Parathyroid adenoma (tissue), 2 donors: ENCODE data around the gene GGA1.

Experiments used
- H2AFZ ChIP-seq: fragments of 300-600 bp; sonication (generic); one replicate; pipeline ENCODE4 v1.7.0; 2017; ENCODE audit warnings: antibody characterized with exemption, mild to moderate bottlenecking
- H3K27ac ChIP-seq: fragments of 300-600 bp; sonication (generic); one replicate; pipeline ENCODE4 v1.7.0; 2017
- H3K27me3 ChIP-seq: fragments of 300-600 bp; sonication (generic); one replicate; pipeline ENCODE4 v1.7.0; 2017; ENCODE audit warnings: low read length; ENCODE audit not compliant: control insufficient read depth, insufficient read depth
- H3K36me3 ChIP-seq: fragments of 300-600 bp; sonication (generic); one replicate; pipeline ENCODE4 v1.7.0; 2017; ENCODE audit warnings: low read length; ENCODE audit not compliant: control insufficient read depth, insufficient read depth
- H3K4me1 ChIP-seq: fragments of 300-600 bp; sonication (generic); one replicate; pipeline ENCODE4 v1.7.0; 2017; ENCODE audit warnings: control low read depth
- H3K4me2 ChIP-seq: fragments of 300-600 bp; sonication (generic); one replicate; pipeline ENCODE4 v1.7.0; 2017; ENCODE audit warnings: low read length
- H3K4me3 ChIP-seq: fragments of 300-600 bp; sonication (generic); one replicate; pipeline ENCODE4 v1.7.0; 2017; ENCODE audit warnings: low read depth, low read length
- H3K79me2 ChIP-seq: fragments of 300-600 bp; sonication (generic); one replicate; pipeline ENCODE4 v1.7.0; 2017; ENCODE audit warnings: control low read depth
- H3K9ac ChIP-seq: fragments of 300-600 bp; sonication (generic); one replicate; pipeline ENCODE4 v1.7.0; 2017; ENCODE audit warnings: mild to moderate bottlenecking
- H3K9me3 ChIP-seq: fragments of 300-600 bp; sonication (generic); one replicate; pipeline ENCODE4 v1.7.0; 2017; ENCODE audit warnings: low read length; ENCODE audit not compliant: control insufficient read depth
- TF ChIP-seq, protein P1 (sequence below): fragments of 300-600 bp; sonication (generic); IDR thresholded peaks from one replicate; pipeline ENCODE4 v1.7.0; 2017; ENCODE audit warnings: antibody characterized with exemption, mild to moderate bottlenecking
- donor health status: primary hyperparathyroidism.

GGA1 gene

DNA sequence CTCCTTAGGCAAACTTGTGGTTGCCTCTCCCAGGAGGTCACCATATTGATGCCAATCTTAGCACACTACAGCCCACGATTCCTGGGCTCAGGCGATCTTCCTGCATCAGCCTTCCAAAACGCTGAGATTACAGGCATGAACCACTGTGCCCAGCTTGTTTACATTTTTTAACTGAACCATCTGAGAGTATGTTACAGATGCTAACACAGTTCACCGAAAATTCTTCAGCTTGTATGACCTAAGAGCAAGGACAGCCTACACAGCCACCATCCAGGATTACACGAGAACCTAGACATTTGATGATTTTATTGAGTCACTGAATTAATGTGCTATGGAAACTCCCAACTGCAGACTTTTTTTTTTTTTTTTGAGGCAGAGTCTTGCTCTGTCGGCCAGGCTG, 61.0 kb downstream of the GGA1 start:
- Histone ChIP-seq H3K4me3 (peak overlapping the region; percentile 0), H3K9me3 (no peaks in the 10 kb centered on the region), H3K4me2 (peak overlapping the region; percentile 1), H3K36me3 (no peaks in the 10 kb centered on the region), H3K27me3 (no peaks in the 10 kb centered on the region), H3K9ac (no peak overlapping the region), H3K4me1 (peaks cover 7% of the 10 kb centered on the region), H3K79me2 (no peaks in the 10 kb centered on the region), H2AFZ (no peak overlapping the region), H3K27ac (peak overlapping the region; percentile 58)
- TF ChIP-seq, protein P1, sequence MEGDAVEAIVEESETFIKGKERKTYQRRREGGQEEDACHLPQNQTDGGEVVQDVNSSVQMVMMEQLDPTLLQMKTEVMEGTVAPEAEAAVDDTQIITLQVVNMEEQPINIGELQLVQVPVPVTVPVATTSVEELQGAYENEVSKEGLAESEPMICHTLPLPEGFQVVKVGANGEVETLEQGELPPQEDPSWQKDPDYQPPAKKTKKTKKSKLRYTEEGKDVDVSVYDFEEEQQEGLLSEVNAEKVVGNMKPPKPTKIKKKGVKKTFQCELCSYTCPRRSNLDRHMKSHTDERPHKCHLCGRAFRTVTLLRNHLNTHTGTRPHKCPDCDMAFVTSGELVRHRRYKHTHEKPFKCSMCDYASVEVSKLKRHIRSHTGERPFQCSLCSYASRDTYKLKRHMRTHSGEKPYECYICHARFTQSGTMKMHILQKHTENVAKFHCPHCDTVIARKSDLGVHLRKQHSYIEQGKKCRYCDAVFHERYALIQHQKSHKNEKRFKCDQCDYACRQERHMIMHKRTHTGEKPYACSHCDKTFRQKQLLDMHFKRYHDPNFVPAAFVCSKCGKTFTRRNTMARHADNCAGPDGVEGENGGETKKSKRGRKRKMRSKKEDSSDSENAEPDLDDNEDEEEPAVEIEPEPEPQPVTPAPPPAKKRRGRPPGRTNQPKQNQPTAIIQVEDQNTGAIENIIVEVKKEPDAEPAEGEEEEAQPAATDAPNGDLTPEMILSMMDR: no peak

DNA sequence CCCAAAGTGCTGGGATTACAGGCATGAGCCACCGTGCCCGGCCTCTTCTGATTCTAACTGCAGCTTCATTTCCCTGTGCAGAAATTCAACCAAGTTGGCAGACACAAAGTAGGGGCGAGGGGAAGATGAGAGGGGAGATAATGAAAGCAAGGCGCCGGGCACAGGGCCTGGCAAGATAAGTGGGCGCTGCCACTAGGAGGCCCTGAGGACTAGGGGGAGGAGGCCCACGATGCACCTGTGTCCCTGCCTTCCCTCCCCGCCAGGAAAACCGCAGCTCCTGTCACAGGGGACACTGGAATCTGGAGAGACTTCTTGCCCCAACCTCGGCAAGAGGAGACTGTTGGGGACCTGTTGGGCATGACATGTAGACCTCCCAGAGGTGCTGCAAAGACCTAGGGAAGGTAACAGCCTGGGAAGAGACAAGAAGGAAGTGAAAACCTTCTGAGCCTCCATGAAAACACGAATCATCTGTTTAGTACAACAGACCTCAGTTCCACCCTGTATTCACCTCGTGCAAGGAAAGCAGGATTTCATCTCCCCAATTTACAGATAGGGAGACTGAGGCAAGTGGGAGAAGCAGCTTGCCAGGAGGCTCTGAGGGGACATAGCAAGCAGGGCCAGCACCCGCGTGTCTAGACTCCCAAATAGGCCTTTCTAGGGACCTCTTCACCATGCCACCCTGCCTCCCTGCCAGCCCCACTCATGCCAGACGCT, 63.7 kb downstream of the GGA1 start:
- Histone ChIP-seq H3K9ac (no peak overlapping the region), H3K27me3 (no peaks in the 10 kb centered on the region), H3K36me3 (no peaks in the 10 kb centered on the region), H3K27ac (peak overlapping the region; percentile 61), H3K4me1 (peaks cover 7% of the 10 kb centered on the region), H3K79me2 (no peaks in the 10 kb centered on the region), H3K4me2 (no peak overlapping the region), H3K4me3 (no peak overlapping the region), H2AFZ (peak overlapping the region; percentile 38), H3K9me3 (no peaks in the 10 kb centered on the region)
- TF ChIP-seq, protein P1: peak; percentile 11

DNA sequence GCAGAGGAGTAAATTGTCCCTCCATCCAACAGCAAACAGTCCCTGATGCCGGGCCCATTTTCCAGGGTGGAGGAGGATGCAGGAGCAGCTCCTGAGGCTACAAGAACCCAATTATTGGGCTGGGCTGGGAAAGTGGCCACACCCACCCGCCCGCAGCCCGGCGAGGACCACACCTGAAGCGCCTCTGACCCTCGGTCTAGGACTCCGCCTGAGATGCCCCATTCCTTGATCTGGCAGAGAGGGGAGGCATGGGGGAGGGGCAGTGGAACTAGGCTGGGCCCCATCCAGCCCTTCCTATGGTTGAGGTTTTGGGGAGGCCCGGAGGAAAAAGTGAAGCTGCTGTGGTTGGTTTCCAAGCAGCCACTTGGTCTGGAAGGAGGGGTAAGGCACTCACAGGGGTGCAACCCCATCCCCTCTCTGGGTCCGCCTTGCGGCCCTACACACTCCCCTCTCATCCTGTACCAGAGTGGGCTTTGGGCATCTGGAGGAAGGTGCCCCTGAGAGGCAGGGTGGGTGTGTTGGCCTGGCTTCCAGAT, 64.4 kb downstream of the GGA1 start:
- no peaks in the 10 kb centered on the region for H3K36me3 ChIP-seq
- H3K27ac ChIP-seq: peak overlapping the region; percentile 61
- H3K4me3 ChIP-seq: no peak overlapping the region
- H3K27me3 ChIP-seq: no peaks in the 10 kb centered on the region
- peaks cover 7% of the 10 kb centered on the region for H3K4me1 ChIP-seq
- H3K4me2 ChIP-seq: no peak overlapping the region
- H3K79me2 ChIP-seq: no peaks in the 10 kb centered on the region
- no peak overlapping the region for H3K9ac ChIP-seq
- TF ChIP-seq, protein P1: no peak
- no peak overlapping the region for H2AFZ ChIP-seq
- H3K9me3 ChIP-seq: no peaks in the 10 kb centered on the region

DNA sequence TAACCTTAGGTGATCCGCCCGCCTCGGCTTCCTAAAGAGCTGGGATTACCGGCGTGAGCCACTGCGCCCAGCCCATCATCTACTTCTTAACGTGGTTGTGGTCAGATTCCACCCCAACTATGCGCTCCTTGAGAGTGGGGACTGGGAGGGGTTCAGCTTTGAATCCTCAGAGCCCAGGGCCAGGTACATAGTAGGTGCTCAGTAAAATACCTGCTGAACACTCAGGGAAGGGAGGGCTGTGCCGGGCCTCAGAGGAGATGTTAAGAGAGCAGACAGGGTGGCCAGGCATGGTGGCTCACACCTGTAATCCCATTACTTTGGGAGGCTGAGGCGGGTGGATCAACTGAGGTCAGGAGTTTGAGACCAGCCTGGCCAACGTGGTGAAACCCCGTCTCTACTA, 65.6 kb downstream of the GGA1 start:
- Histone ChIP-seq H3K27me3 (no peaks in the 10 kb centered on the region), H3K4me3 (no peak overlapping the region), H3K36me3 (no peaks in the 10 kb centered on the region), H3K27ac (peak overlapping the region; percentile 85), H3K9me3 (no peaks in the 10 kb centered on the region), H3K9ac (no peak overlapping the region), H2AFZ (no peak overlapping the region), H3K79me2 (no peaks in the 10 kb centered on the region), H3K4me2 (no peak overlapping the region), H3K4me1 (peaks cover 7% of the 10 kb centered on the region)
- TF ChIP-seq, protein P1: no peak
